GM19025 (cell line): Measurements from ENCODE around the gene CCDC142.
"Not testable (repeated sequence)": the region's sequence is repeated elsewhere in the genome, so short reads cannot be mapped to it uniquely, and the experiment has no call there.

Experiments used
- ATAC-seq: cut with Tn5 transposase; IDR thresholded peaks from one replicate; pipeline ENCODE4 v1.9.1; 2021; ENCODE audit warnings: mild to moderate bottlenecking, low read depth, moderate library complexity; ENCODE audit not compliant: unreplicated experiment

Gene CCDC142

DNA sequence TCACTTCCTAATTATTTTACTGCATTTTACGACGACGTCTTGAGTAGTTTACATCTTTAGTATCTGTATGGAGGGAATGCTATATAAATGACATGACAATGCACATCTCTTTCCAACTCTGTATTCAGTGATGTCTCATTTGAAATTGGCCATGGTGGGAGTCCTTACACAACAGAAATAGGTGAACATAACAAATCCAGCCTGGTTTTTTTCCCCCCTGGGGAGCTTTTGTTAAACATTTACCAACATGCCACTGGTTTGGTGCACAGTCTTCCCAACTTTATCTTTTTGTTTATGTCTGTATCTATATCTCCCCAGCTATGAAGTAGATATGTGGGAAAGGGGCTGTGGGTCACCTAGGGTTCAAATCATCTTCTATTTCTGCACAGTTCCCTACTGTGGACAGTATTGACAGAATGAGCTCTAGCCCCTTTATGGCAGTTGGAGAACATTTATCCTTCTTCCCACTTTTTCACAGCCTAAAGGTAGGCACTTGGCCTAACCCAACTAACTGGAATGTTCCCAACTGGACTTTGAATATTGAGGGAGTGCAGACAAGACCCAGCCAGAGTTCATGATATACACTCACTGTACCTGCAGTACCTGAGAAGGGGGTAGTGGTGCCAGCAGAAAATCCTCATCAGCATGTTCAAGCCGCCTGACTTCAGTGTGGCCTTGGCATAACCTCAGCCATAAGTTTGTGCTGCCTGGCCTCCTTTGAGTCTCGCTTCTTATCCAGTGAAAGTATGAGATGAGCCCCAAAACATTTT is 35.4 kb downstream of the CCDC142 start:
- no peak for ATAC-seq

DNA sequence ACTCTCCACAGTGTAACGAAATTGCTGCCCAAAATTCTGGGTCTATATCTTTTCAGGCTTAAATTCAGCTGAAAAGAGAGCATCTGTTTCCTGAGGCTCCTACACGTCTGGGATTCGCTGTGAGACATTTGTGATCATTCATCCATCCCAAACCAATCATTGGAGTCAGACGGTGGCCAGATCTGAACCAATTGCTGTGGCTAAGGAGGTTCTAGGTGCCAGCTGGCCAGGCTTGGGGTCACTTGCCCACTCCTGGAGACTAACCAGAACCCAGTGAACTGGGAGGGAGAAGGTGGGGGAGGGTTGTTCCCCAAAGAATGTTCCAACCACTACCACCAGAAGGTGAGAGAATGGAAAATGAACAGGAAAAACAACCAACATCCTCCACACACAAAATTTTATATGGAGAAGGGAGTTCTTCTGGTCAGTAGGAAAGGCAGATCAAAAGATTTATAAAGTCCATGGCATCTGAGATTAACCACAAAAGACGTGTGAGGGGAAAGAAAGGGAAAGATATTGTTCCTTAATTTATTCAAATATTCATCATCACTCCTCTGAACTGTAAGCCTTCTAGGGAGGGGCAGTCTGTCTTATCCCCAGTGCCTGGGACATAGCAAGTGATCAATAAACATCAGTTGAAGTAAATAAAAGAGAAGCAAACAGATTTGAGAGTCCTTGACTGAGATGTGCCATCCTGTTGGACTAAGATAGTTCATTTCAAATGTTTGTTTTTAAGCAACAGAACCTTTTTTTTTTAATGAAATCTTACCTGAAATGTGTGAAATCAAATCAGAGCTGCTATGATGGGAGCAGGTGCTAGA is 38.1 kb downstream of the CCDC142 start:
- no peak for ATAC-seq

DNA sequence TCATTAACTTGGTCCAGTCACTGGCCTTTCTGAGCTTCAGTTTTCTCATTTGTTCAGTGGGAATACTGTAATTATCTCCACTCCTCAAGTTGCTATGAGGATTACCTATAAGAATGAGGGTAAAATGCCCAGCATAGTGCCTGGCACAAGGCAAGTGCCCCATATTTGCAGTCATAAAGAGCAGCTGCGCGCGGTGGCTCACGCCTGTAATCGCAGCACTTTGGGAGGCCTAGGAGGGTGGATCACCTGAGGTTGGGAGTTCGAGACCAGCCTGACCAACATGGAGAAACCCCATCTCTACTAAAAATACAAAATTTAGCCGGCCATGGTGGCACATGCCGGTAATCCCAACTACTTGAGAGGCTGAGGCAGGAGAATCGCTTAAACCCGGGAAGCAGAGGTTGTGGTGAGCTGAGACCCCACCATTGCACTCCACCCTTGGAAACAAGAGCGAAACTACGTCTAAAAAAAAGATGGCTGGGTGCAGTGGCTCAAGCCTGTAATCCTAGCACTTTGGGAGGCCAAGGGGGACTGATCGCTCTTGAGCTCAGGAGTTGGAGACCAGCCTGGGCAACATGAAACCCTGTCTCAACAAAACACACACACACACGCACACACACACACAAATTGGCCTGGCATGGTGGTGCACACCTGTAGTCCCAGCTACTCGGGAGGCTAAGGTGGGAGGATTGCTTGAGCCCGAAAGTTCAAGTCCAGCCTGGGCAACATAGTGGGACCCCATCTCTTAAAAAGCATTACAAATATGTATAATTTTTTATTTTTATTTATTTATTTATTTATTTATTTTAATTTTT is 40.1 kb downstream of the CCDC142 start:
- ATAC-seq = not testable (repeated sequence)

DNA sequence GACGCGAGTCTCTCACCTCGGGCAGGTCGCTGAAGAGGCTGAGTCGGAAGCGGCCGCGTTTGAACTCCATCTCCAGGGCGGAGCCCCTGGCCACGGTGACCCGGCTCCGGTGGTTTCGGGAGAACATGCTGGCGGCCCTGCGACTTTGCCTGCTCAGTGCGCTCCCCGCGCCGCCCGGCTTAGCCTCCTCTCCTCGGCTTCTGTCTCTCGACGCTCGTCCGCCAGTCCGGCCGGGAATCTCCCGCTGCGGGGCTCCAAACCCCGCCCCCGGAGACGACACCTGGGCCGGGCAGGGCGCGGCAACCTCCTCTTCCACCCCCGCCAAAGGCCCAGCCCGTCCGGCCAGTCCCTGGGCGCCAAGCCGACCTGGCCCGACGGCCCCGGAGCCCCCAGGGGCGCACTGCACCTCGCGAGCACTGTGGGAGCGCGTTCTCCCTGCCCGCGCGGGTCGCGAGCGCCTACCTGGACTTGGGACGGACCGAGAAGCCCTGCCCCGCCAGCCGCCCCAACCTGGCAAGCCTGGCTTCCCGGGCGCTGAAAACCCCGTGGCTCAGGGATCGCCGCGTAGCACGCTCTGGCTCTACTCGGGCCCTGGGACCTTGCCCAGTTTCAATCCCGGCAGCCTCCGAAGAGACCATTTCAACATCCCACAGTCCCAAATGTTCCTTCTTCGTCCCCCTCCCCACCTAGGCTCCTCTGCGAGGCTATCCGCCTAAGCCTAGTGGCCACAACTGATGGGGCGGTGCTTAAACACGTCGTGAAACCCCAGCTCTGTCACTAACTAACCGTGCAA is 40.9 kb downstream of the CCDC142 start, which contains the start of gene RTKN:
TSS of gene RTKN (minus strand) at position 248 of the 793 bp plus-strand sequence. CDS start at position 127, 121 bp downstream.
- peak; percentile 36 for ATAC-seq

DNA sequence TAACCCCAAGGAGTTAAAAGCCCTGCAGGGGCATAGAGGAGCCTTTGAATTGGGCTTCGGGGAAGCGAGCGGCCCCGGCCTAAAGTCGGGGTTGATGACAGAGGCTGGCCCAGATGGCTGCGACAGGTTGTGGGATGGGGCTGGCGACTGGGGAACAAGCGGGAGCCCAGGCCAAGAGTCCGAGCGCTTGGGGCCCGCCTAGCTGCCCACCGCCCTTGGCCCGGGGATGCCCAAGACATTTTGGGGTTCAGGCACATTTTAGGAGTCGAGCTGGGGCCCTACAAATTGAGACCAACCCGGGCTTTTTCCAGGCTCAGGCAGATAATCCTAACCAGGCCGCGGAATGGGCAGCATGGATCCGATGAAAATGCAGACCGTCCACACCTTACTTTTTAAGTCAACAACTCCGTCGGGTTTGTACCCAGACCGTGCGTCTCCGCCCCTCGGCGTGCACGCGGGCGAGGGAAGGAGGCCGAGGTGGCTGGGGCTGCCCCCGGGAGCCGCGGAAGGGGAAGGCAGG is 41.6 kb downstream of the CCDC142 start:
- no peak for ATAC-seq

DNA sequence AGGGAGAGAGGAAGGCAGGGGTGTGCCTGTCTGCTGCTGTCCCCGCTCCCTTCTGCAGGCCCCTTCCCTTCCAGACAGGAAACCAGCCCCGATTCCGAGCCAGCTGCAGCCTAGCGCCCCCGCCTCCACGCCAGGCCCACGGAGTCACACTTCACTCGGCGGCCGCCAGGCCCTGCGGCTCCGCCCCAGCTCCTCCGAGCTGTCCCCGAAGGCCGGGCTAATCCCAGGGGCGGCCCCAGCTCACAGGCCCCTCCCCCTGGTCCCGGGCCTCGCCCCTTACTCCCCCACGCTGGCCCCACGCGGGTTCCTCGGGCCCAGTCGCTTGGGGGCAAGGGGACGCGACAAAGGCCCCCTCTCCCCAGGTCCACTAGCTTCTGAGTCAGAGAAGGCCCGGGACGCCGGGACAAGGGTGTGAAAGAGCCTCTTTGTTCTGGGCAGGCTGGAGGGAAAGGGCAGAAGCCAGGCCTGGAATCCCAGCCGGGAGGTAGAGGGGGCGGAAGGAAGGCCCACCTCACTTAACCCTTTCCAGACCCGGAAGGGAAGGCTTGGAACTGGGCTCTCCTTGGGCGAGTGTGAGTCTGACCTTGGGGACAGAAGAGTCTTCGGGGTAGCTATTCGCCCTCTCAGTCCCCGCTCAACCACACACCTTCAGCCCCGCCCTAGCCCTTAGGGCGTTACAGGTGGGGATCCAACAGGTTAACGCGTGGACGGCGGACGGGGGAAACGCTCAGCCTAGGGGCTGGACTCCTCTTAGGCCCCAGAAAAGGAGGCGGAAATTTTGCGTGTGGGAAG is 42.2 kb downstream of the CCDC142 start:
- ATAC-seq = peak; percentile 87

DNA sequence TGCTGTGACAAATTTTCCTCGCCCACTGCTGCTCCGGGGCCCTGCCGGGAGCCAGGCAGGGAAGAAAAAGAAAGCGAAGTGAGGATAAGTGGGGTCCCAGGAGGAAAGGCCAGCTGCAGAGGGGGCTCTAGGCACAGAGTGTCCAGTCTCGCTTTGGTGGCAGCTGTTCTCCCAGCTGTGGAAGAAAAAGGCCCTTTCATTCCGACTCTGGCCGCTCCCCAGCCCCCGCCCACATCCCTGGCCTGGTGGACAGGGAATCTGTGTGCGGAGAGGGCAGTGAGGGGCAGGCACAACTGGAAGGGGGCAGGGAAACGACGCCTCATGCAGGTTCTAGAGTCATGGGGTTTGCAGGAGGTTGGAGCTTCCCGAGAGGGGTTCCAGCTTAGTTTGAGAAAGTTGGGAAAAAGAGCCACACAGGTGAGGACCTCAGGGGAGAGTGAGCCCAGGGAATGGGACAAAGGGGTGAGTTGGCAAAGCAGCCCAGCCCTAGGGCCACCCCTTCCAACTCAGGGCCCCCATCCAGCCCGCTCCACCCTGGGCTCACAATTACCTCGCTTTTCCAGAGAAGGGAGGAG is 42.9 kb downstream of the CCDC142 start:
- no peak for ATAC-seq

DNA sequence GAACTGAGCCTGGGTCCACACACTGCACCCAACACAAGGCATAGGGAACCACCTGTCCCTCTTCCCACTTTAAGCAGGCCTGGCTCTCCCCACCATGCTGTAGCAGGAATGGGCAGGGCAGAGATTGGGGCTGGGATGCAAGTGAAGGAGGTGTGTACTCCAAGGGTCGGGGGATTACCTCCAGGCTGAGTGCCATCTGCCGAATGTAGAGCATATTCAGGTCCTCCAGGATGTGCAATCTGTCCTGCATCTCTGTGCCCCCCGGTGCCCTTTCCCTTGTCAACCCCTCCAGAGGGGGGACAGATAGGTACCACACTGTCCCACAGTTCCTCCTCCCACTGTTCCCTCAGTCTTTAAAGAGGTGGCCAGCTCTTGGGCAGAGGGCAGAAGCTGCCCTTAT is 43.4 kb downstream of the CCDC142 start:
- no peak for ATAC-seq

DNA sequence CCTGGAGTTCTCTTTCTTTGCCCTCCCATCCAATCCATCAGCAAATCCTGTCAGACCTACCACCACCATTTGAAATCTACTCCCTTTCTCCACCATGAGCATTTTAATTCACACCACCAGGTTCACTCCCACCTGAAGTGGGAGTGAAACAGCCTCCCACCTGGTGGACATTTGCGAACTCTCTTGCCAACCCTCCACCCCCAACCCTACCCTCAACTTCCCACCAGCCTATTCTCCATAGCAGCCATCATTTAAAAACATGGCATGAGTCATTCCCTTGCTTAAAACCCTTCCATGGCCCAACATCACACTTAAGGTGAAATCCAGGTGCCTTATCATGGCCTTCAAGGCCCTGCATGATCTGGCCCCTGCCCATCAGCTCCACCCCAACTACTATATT is 44.5 kb downstream of the CCDC142 start:
- no peak for ATAC-seq

DNA sequence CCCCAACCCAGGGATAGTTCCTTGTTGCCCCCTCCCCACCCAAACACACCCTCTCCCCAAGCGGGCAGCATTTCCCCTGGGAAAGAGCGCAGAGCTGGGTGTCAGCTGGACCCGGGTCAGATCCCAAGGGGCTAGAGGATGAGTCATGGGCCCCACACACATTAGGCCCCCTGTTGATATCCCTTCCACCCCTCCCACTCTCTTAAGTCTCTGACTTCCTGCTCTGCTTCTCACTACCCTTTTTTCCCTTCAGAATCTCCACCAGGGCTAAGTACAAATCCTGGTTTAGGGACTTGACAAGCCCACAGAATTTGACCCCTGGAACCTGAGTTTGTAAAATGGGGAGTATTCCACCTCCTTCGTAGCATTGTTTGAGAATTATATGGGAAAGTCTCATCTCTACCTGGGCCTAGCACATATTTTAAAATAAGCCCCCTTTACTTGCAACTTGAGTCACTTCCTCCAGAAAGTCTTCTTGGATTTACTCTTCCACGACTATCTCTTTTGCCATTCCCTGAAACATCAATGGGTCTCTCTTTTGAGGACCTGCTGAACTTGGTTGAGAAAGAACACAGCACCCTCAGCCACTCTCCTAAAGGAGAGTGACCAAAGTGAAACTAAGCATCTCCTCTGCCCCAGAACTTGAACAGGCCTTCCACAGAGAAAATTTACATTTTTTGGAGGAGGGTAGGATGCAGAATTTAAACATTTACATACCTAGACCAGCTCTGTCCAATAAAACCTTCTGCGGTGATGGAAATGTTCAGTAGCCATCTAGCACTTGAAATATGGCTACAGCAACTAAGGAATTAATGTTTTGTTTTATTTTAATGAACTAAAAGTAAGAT is 45.7 kb downstream of the CCDC142 start:
- ATAC-seq = no peak

DNA sequence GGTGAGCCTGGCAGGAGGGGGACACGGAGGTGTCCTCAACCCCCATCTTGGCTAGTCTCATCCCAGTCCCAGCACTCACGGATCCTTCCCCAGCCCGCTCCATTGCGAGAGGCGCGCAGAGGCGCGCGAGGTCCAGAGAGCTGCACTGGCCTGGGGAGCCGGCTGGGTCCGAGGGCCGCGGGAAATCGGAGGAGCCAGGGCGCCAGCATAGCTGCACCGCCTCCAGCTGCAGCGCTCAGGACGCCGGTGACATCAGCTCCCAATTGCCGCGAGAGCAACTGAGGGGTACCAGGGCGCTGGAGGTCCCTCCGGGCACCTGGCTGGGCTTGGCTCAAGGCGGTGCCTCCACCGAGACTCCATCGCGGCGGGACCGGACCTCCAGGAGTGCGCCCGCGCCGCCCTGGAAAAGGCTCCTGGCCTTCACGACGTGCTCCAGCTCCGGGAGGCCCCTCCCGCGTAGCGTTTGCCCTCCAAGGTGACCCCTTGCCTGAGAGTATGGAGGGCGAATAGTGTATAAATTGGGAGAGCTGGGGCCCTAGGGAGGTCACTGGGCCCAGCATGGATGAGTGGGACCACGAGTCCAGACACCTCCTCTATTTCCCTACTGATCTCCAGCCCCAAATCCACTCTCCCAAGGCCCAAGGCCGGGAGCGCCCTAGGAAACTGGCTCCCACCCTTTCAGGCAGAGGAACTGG is 46.5 kb downstream of the CCDC142 start:
- no peak for ATAC-seq

DNA sequence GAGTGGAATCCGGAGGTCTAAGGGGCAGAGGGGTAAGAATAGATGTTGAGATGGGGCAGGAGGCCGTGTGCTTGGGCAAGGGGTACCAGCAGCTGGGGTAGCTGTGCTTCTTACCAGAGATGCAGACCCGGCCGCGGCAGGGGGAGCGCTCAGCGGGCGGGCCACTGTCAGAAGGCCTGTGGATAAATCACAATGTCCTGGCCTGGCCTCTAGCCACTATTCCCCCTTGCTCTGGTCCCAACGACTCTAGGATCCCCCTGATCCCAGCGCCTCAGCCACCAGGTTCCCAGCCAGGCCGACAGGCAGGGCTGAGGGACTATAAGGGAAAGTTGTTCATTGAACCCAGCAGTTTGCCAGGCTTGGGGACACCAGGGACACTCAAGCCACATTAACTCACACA is 52.3 kb downstream of the CCDC142 start:
- no peak for ATAC-seq

DNA sequence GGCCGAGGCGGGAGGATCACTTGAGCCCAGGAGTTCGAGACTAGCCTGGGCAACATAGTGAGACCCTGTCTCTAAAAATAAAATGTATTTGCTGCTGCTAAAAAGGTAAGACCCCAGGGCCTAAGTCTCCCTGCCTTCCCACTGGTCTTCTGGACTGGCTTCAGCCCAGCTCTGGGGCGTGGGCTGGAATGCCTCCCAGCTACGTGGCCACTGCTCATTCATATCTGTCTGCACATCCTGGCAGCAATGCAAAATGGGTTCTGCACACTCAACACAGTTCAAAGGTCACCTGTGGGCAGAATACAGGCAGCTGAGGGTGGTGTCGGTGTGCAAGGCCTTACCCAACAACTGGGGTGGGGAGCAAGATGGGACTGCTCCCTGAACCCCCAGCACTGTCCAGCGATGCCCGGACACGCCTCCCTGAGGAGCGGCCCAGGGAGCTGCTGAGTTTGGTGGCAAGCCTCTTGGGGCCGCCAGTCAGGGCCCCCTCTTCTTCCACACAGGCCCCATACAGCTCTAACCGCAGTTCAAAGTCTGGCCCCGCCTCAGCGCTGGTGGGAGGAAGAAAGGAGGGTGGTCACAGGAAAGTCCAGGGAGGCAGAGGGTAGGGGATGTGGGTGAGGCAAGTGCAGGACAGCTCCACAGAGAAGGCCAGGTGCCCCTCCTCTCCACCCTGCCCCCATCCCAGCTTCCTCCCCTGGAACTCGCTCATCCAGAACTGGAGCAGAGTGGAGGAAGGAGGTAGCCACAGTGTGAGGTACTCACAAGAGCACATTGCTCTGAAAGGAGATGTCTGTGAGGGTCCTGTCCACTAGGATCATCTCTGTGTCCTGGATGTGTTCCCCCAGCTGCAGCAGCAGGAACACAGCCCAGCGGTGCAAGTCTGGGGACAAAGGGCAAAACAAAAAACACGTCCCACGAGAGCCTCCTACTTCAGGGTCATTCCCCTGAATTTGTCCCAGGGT is 53.0 kb downstream of the CCDC142 start:
- ATAC-seq = no peak

DNA sequence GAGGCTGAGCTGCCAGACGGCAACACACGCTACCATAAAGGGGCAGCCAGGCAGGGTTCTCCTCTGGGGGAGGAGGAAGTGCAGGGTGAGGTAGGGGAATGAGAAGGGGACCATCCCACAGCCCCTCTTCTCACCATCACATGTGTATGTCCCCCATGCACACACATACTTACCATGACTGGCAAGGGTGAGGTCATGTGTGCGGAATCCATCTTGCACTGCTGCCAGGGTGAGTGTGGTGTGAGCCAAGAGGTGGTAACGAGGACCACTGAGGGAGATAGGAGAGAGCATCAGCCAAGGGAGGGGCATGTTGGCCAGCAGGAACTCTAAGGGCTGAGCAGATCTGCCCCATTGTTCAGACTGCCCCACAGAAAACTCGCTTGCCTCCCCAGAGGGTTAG is 54.1 kb downstream of the CCDC142 start:
- ATAC-seq = no peak

DNA sequence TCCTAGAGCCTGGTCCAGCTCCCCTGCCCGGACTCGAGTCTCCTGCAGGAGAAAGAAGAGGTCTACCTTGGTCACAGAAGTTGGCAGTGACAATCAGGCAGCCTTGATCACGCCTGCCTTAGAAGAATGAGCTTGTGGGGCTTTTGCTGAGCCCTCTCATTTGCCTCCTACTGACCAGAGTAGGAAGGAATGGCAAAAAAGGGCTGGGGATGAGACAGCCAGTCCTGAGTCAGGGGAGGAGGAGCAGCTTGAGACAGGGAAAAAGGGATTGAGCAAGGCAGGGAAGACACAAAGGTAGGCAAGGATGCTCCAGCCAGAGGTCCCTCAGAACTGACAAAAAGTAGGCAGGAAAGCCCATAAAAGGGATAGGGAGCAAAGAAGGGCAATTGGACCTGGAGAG is 55.2 kb downstream of the CCDC142 start:
- ATAC-seq = no peak

DNA sequence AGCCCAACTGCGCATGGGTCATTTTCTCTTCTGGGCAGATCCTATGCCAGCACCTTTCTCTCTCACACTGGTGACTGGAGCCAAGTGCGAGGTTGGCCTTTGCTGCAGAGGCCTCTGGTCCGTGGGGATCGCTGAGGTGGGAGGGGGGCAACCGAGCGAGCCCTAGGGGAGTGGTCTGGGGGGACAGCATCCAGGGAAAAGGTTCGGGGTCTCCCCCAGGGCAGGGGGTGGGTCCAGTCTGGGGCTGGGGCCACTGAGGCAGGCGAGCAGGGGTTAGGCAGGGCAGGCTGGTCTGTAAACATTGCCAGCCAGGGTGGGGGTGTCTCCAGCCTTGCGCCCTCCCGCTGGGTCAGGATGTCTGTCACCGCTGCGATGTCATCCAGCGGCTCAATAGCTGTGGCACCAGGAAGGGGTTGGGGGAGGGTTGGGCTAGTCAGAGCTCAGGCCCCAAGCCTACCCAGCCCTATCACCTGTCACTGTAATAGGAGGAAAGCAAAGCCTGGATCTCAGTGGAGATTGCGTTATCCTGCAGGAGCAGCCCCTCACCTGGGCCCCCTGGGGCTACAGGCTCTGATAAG is 56.5 kb downstream of the CCDC142 start:
- ATAC-seq = no peak
